ENCODE measurements around the gene ROCK1.

The ROCK1 gene

DNA sequence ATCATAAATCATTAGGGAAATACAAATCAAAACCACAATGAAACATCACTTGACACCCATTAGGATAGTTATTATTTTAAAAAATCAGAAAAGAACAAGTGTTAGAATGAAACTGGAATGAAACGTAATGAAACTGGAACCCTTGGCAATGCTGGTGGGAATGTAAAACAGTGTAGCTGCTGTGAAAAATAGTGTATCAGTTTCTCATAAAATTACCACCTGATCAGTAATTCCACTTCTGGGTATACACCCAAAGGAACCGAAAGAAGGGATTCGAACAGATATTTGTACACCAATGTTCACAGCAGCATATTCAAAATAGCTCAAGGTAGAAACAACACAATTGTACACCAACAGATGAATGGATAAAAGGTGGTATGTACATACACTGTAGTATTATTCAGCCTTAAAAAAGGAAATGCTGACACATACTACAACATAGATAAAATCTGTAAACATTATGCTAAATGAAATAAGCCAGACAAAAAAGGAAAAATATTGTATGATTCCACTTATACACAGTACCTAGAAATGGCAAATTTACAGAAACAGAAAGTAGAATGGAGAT lies 27.0 kb downstream of the ROCK1 start:
- Histone ChIP-seq H4K20me1 (ENCODE audit: insufficient read depth, low read length, poor library complexity, severe bottlenecking) (peaks cover 74% of the 10 kb centered on the region), H3K4me1 (ENCODE audit: insufficient read depth, low read length, poor library complexity, severe bottlenecking) (no peaks in the 10 kb centered on the region), H3K9me3 (ENCODE audit: insufficient read depth, low read depth, low read length) (no peaks in the 10 kb centered on the region), H2AFZ (ENCODE audit: low read length) (no peak overlapping the region), H3K27me3 (ENCODE audit: insufficient read depth, low read length, poor library complexity, severe bottlenecking) (no peaks in the 10 kb centered on the region), H3K9ac (ENCODE audit: low read depth, low read length, poor library complexity, severe bottlenecking) (no peak overlapping the region), H3K4me2 (ENCODE audit: low read depth, low read length, poor library complexity, severe bottlenecking) (no peak overlapping the region), H3K4me3 (ENCODE audit: low read length, poor library complexity, severe bottlenecking) (no peak overlapping the region), H3K36me3 (ENCODE audit: insufficient read depth, low read length) (no peaks in the 10 kb centered on the region; the same call in 1 of the 2 replicates), H3K9me2 (replicated peaks; ENCODE audit: low read depth, low read length) (no peaks in the 10 kb centered on the region), H3F3A (ENCODE audit: low read depth) (no peaks in the 10 kb centered on the region), H3K79me2 (ENCODE audit: insufficient read depth, low read length) (peaks cover 100% of the 10 kb centered on the region)
- no peak for TF ChIP-seq EZH2phosphoT487 (IDR thresholded peaks at IDR 0.05; ENCODE audit: borderline replicate concordance)
- TF ChIP-seq, protein P1, sequence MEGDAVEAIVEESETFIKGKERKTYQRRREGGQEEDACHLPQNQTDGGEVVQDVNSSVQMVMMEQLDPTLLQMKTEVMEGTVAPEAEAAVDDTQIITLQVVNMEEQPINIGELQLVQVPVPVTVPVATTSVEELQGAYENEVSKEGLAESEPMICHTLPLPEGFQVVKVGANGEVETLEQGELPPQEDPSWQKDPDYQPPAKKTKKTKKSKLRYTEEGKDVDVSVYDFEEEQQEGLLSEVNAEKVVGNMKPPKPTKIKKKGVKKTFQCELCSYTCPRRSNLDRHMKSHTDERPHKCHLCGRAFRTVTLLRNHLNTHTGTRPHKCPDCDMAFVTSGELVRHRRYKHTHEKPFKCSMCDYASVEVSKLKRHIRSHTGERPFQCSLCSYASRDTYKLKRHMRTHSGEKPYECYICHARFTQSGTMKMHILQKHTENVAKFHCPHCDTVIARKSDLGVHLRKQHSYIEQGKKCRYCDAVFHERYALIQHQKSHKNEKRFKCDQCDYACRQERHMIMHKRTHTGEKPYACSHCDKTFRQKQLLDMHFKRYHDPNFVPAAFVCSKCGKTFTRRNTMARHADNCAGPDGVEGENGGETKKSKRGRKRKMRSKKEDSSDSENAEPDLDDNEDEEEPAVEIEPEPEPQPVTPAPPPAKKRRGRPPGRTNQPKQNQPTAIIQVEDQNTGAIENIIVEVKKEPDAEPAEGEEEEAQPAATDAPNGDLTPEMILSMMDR (conservative IDR thresholded peaks at IDR 0.05; ENCODE audit: low read length): no peak

DNA sequence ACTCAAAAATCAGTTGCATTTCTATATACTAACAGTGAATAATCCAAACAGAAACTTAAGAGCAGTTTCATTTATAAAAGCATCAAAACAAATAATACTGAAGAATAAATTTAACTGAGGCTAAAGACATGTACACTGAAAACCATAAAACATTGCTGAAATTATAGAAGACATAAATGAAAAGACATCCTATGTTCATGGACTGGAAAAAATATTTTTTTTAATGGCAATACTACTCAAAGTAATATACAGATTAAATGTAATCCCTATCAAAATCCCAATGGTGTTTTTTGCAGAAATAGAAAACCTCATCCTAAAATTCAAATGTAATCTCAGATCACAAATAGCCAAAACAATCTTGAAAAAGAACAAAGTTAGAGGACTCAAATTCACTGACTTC lies 28.6 kb downstream of the ROCK1 start:
- Histone ChIP-seq H3K9me3 (ENCODE audit: insufficient read depth, low read depth, low read length) (no peaks in the 10 kb centered on the region), H3K9ac (ENCODE audit: low read depth, low read length, poor library complexity, severe bottlenecking) (no peak overlapping the region), H3F3A (ENCODE audit: low read depth) (no peaks in the 10 kb centered on the region), H3K79me2 (ENCODE audit: insufficient read depth, low read length) (peaks cover 100% of the 10 kb centered on the region), H3K4me3 (ENCODE audit: low read length, poor library complexity, severe bottlenecking) (no peak overlapping the region), H3K9me2 (replicated peaks; ENCODE audit: low read depth, low read length) (no peaks in the 10 kb centered on the region), H3K36me3 (ENCODE audit: insufficient read depth, low read length) (no peaks in the 10 kb centered on the region; the same call in 1 of the 2 replicates), H3K4me2 (ENCODE audit: low read depth, low read length, poor library complexity, severe bottlenecking) (no peak overlapping the region), H3K4me1 (ENCODE audit: insufficient read depth, low read length, poor library complexity, severe bottlenecking) (no peaks in the 10 kb centered on the region), H2AFZ (ENCODE audit: low read length) (no peak overlapping the region), H3K27me3 (ENCODE audit: insufficient read depth, low read length, poor library complexity, severe bottlenecking) (no peaks in the 10 kb centered on the region), H4K20me1 (ENCODE audit: insufficient read depth, low read length, poor library complexity, severe bottlenecking) (peaks cover 77% of the 10 kb centered on the region)
- TF ChIP-seq, protein P1 (conservative IDR thresholded peaks at IDR 0.05; ENCODE audit: low read length): no peak
- TF ChIP-seq EZH2phosphoT487 (IDR thresholded peaks at IDR 0.05; ENCODE audit: borderline replicate concordance): no peak

DNA sequence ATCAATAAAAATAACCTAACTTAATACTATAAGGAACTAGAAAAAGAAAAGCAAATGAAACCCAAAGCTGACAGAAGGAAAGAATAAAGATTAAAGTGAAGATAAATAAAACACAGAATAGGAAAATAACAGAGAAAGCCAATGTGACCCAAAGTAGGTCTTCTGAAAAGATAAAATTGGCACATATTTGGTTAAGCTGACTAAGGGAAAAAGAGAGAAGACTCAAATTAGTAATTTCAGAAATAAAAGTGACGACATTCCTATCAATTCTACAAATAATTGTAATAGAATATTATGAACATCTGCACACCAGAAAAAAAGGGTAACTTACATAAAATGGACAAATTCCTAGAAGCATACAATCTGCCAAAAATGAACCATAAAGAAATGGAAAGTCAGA lies 30.2 kb downstream of the ROCK1 start:
- no peaks in the 10 kb centered on the region for H3K9me3 ChIP-seq (ENCODE audit: insufficient read depth, low read depth, low read length)
- no peak overlapping the region for H3K4me3 ChIP-seq (ENCODE audit: low read length, poor library complexity, severe bottlenecking)
- H3K27me3 ChIP-seq (ENCODE audit: insufficient read depth, low read length, poor library complexity, severe bottlenecking): no peaks in the 10 kb centered on the region
- H3K79me2 ChIP-seq (ENCODE audit: insufficient read depth, low read length): peaks cover 99% of the 10 kb centered on the region
- H3K36me3 ChIP-seq (ENCODE audit: insufficient read depth, low read length): no peaks in the 10 kb centered on the region; the same call in 1 of the 2 replicates
- no peaks in the 10 kb centered on the region for H3K9me2 ChIP-seq (replicated peaks; ENCODE audit: low read depth, low read length)
- no peak overlapping the region for H2AFZ ChIP-seq (ENCODE audit: low read length)
- H4K20me1 ChIP-seq (ENCODE audit: insufficient read depth, low read length, poor library complexity, severe bottlenecking): peaks cover 76% of the 10 kb centered on the region
- H3K4me1 ChIP-seq (ENCODE audit: insufficient read depth, low read length, poor library complexity, severe bottlenecking): no peaks in the 10 kb centered on the region
- TF ChIP-seq EZH2phosphoT487 (IDR thresholded peaks at IDR 0.05; ENCODE audit: borderline replicate concordance): no peak
- TF ChIP-seq, protein P1 (conservative IDR thresholded peaks at IDR 0.05; ENCODE audit: low read length): no peak
- H3K4me2 ChIP-seq (ENCODE audit: low read depth, low read length, poor library complexity, severe bottlenecking): no peak overlapping the region
- H3K9ac ChIP-seq (ENCODE audit: low read depth, low read length, poor library complexity, severe bottlenecking): no peak overlapping the region
- H3F3A ChIP-seq (ENCODE audit: low read depth): no peaks in the 10 kb centered on the region

All from Loucy (cell line).